ENCODE results near the gene SIRT5. TPM values are rescaled to one million over a fixed set of nuclear protein-coding genes. Genes with fewer than 3 reads are reported as not detected.

The SIRT5 gene
- total and polyA plus RNA-seq, 8 donors = 1.8 to 10.3 (median 4.7) TPM

- no peak for DNase-seq
- Histone ChIP-seq H3K36me3 (no peaks in the 10 kb centered on the region), H3K9me3 (no peaks in the 10 kb centered on the region), H3K4me1 (peaks cover 0 to 2% (median 0%) of the 10 kb centered on the region in 4 donors), H3K4me3 (no peak overlapping the region), H3K27me3 (no peaks in the 10 kb centered on the region), H3K27ac (no peak overlapping the region)
- 42 to 51% (median 44%) methylated on average over 4 of the region's 4 CpGs for WGBS, 5 donors
- TF ChIP-seq EP300 (IDR thresholded peaks at IDR 0.05) (no peak), POLR2AphosphoS5 (IDR thresholded peaks at IDR 0.05) (no peak), CTCF (IDR thresholded peaks at IDR 0.05) (no peak)
- intact Hi-C loops (cut with DNase I; ENCODE audit: low total_unique reads) = no loop called here
Observed at GRCh38 chr6:13531956-13532355, 42.4 kb upstream of the SIRT5 start.

GRCh38 chr6:13534536-13534935 lies 39.9 kb upstream of the SIRT5 start:
- no peaks in the 10 kb centered on the region for H3K27me3 ChIP-seq
- DNase-seq = no peak
- no peak overlapping the region for H3K4me3 ChIP-seq
- no peak overlapping the region for H3K27ac ChIP-seq
- TF ChIP-seq POLR2A (IDR thresholded peaks at IDR 0.05) = no peak
- TF ChIP-seq EP300 (IDR thresholded peaks at IDR 0.05) = no peak
- H3K36me3 ChIP-seq = no peaks in the 10 kb centered on the region
- H3K4me1 ChIP-seq = no peaks in the 10 kb centered on the region
- intact Hi-C loops (cut with DNase I; ENCODE audit: low total_unique reads) = no loop called here
- WGBS, 5 donors = 65 to 77% (median 76%) methylated on average over 3 of the region's 3 CpGs
- no peaks in the 10 kb centered on the region for H3K9me3 ChIP-seq

GRCh38 chr6:13535306-13535705 lies 39.1 kb upstream of the SIRT5 start:
- 90 to 98% (median 97%) methylated on average over 3 of the region's 3 CpGs for WGBS, 5 donors
- intact Hi-C loops (cut with DNase I; ENCODE audit: low total_unique reads) = no loop called here
- Histone ChIP-seq H3K36me3 (no peaks in the 10 kb centered on the region), H3K27me3 (no peaks in the 10 kb centered on the region), H3K9me3 (no peaks in the 10 kb centered on the region), H3K4me3 (no peak overlapping the region), H3K27ac (no peak overlapping the region), H3K4me1 (no peaks in the 10 kb centered on the region)
- no peak for DNase-seq
- TF ChIP-seq POLR2AphosphoS5 (IDR thresholded peaks at IDR 0.05) (no peak), POLR2A (IDR thresholded peaks at IDR 0.05) (no peak), EP300 (IDR thresholded peaks at IDR 0.05) (no peak), CTCF (IDR thresholded peaks at IDR 0.05) (no peak)

GRCh38 chr6:13536796-13537526 lies 37.4 kb upstream of the SIRT5 start:
- Histone ChIP-seq H3K27me3 (no peaks in the 10 kb centered on the region), H3K4me3 (no peak overlapping the region), H3K4me1 (no peaks in the 10 kb centered on the region), H3K27ac (no peak overlapping the region), H3K36me3 (no peaks in the 10 kb centered on the region), H3K9me3 (no peaks in the 10 kb centered on the region)
- WGBS, 5 donors = 84 to 92% (median 89%) methylated on average over 4 of the region's 4 CpGs
- intact Hi-C loops (cut with DNase I; ENCODE audit: low total_unique reads) = no loop called here
- no peak for DNase-seq
- TF ChIP-seq POLR2A (IDR thresholded peaks at IDR 0.05) = no peak
- no peak for TF ChIP-seq EP300 (IDR thresholded peaks at IDR 0.05)
- TF ChIP-seq POLR2AphosphoS5 (IDR thresholded peaks at IDR 0.05) = no peak
- TF ChIP-seq CTCF (IDR thresholded peaks at IDR 0.05) = no peak

GRCh38 chr6:13537527-13537897 lies 36.9 kb upstream of the SIRT5 start:
- Histone ChIP-seq H3K9me3 (no peaks in the 10 kb centered on the region), H3K27ac (no peak overlapping the region), H3K27me3 (no peaks in the 10 kb centered on the region), H3K36me3 (no peaks in the 10 kb centered on the region), H3K4me1 (no peaks in the 10 kb centered on the region), H3K4me3 (no peak overlapping the region)
- no peak for DNase-seq
- no peak for TF ChIP-seq POLR2A (IDR thresholded peaks at IDR 0.05)
- TF ChIP-seq EP300 (IDR thresholded peaks at IDR 0.05) = no peak
- no peak for TF ChIP-seq CTCF (IDR thresholded peaks at IDR 0.05)
- no peak for TF ChIP-seq POLR2AphosphoS5 (IDR thresholded peaks at IDR 0.05)
- WGBS, 5 donors = 51 to 65% (median 60%) methylated on average over 2 of the region's 2 CpGs
- intact Hi-C loops (cut with DNase I; ENCODE audit: low total_unique reads) = no loop called here

Measured in stomach (tissue), 9 donors.